ENCODE measurements around the gene KCNQ5.
A peak's percentile ranks its signal among the peaks of the same experiment; 100 is the strongest.
"Not testable (repeated sequence)": the region's sequence is repeated elsewhere in the genome, so short reads cannot be mapped to it uniquely, and the experiment has no call there.

The KCNQ5 gene

GRCh38 chr6:72621291-72622093 lies at the start of gene KCNQ5:
KCNQ5 (plus strand) TSS chr6:72622064.
- FAIRE-seq: peak; percentile 95
- DNase-seq (ENCODE audit: insufficient read length, low spot score): peak; percentile 22

GRCh38 chr6:72579865-72580264 lies 42.0 kb upstream of the KCNQ5 start:
- FAIRE-seq: no peak
- DNase-seq (ENCODE audit: insufficient read length, low spot score): no peak

- DNase-seq (ENCODE audit: insufficient read length, low spot score) (peak; percentile 40), FAIRE-seq (no peak)
Observed at GRCh38 chr6:72580281-72580940, 41.5 kb upstream of the KCNQ5 start.

DNA sequence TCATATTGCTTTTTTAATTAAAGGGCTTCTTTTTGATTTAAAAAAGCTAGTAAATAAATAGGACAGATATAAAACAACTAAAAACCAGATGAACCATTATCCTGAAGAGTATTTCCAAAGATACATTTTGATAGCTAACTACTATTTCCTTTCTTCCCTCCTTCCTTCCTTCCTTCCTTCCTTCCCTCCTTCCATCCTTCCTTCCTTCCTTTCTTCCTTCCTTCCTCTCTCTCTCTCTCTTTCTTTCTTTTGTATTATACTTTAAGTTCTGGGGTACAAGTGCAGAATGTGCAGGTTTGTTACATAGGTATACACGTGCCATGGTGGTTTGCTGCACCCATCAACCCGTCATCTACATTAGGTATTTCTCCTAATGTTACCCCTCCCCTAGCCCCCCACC lies 40.9 kb upstream of the KCNQ5 start:
- FAIRE-seq: not testable (repeated sequence)

DNA sequence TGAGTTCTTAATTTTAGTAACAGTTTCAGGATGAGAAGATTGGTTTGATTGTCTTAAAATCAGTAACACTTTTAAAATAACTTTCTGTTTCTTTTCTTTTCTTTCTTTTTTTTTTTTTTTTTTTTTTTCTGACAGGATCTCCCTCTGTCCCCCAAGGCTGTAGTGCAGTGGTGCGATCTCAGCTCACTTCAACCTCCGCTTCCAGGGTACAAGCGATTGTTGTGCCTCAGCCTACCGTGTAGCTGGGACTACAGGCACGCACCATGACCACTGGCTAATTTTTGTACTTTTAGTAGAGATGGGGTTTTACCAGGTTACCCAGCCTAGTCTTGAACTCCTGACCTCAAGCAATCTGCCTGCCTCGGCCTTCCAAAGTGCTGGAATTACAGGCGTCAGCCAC lies 33.7 kb upstream of the KCNQ5 start:
- no peak for FAIRE-seq

More for the DNA sequence above, 40.9 kb upstream of the KCNQ5 start:
- not testable (repeated sequence) for DNase-seq (ENCODE audit: insufficient read length, low spot score)

DNA sequence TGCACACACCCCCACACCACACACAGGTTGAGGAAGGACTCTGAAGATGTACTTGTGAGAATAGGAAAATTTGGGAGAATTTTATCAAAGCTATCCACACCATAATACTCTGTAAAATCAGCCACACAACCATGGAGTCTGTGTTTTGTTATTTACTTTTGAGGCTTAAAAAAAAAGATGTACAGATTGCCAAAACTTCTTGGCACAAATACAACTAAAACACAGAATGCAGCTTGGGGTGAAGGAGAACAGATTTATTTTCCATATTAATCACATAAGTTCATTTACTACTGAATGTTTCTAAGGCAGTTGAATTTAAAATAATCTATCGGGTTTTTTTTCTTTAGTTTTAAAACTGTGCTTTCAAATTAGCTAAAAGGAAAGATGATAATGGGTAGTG lies 32.8 kb upstream of the KCNQ5 start:
- DNase-seq (ENCODE audit: insufficient read length, low spot score): no peak
- FAIRE-seq: no peak

More for the DNA sequence above, 33.7 kb upstream of the KCNQ5 start:
- DNase-seq (ENCODE audit: insufficient read length, low spot score): no peak

GRCh38 chr6:72595812-72596211 lies 26.1 kb upstream of the KCNQ5 start:
- DNase-seq (ENCODE audit: insufficient read length, low spot score): no peak
- no peak for FAIRE-seq

- FAIRE-seq: no peak
- DNase-seq (ENCODE audit: insufficient read length, low spot score): peak; percentile 22
Observed at GRCh38 chr6:72616406-72617015, 5.4 kb upstream of the KCNQ5 start.

- no peak for FAIRE-seq
- DNase-seq (ENCODE audit: insufficient read length, low spot score): no peak
Observed at GRCh38 chr6:72617721-72618120, 4.1 kb upstream of the KCNQ5 start.

- FAIRE-seq (no peak), DNase-seq (ENCODE audit: insufficient read length, low spot score) (no peak)
Observed at GRCh38 chr6:72619883-72620696, 1.8 kb upstream of the KCNQ5 start.

- FAIRE-seq (no peak), DNase-seq (ENCODE audit: insufficient read length, low spot score) (no peak)
Observed at GRCh38 chr6:72620871-72621290, 983 bp upstream of the KCNQ5 start.

DNA sequence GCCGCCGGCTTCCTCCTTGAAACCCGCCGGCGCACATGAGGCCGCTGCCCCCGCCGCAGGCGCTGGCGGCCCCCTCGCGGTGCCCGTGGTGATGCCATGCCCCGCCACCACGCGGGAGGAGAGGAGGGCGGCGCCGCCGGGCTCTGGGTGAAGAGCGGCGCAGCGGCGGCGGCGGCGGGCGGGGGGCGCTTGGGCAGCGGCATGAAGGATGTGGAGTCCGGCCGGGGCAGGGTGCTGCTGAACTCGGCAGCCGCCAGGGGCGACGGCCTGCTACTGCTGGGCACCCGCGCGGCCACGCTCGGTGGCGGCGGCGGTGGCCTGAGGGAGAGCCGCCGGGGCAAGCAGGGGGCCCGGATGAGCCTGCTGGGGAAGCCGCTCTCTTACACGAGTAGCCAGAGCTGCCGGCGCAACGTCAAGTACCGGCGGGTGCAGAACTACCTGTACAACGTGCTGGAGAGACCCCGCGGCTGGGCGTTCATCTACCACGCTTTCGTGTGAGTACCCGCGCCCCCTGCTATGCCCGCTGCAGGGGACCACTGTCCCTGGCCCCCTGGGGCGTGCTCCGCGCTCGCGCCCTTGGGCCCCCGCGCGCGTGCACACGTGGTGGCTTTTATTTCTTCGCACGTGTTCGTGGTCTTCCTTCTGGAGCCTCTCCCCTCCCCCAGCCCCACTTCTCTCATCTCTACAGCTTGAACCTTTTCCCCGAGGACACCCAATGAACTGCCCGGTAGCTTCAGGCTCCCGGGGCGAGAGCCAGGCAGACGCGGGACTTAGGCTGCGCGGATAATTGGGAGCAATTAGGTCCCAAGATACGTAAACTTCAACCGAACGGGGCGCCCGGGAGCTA lies 453 bp downstream of the KCNQ5 start:
- DNase-seq (ENCODE audit: insufficient read length, low spot score) (peak; percentile 25), FAIRE-seq (peak; percentile 86)

DNA sequence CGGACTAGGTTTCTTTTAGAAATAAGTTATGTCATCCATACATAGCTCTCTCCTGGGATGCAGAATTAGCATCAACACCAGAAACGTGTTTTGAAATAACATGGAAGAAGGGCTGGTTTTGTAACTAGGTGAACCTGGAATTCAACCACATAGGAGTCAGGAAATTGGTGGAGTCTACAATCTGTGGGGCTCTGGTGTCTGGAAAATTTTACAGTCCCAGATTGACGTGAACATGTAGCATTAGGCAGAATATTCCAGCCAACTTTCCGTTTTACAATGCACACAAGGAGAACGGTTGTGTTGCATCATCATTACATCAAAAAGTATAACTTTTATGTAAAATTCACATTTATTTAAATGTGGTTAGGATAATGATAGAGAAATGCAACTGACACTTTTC lies 1.9 kb downstream of the KCNQ5 start:
- DNase-seq (ENCODE audit: insufficient read length, low spot score) (no peak), FAIRE-seq (no peak)

DNA sequence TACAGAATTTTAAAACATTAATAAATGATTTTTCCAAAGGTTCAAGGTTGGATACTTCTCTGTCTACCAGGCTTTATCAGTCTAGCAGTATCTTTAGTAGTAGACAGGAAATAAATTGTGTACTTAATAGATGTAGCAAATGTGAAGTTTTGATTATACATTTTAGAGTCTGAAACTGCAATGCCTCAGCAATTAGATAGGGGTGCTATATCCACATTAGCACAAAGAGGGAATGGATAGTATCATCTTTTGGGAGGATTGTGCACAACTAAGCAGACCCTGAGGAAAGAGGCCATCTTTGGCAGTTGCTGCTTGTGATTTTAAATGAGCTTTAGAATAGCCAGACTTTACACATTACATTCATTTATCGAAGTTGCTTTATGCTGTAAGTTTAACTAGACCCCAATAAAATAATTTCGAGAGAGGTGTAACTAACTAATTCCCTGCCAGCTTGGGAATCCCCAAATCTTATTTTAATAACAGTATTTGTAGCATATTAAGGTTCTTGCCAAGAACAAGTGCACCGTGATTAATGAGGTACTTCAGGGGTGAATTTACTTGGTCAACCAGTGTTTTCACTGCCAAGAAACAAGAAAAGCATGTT lies 2.8 kb downstream of the KCNQ5 start:
- no peak for FAIRE-seq
- DNase-seq (ENCODE audit: insufficient read length, low spot score): peak; percentile 49

DNA sequence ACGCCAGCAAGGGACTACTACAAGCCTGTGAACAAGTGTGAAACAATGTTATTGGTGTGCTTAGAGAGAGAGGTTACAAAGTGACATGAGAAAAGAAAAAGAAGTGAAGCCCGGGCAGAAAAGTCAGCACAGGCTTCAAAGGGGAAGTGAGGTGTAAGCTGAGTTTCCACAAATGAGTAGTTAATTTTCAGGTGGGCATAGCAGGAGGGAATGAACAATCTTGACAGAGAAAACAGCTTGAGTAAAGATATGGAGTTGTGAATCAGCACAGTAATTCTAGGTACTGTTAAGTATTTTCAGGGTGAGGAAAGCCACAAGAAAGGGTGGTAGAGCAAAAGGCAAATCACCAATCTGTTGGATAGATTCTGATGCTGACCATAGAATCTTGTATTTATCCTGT lies 4.3 kb downstream of the KCNQ5 start:
- FAIRE-seq: no peak
- DNase-seq (ENCODE audit: insufficient read length, low spot score): no peak

- DNase-seq (ENCODE audit: insufficient read length, low spot score): no peak
- FAIRE-seq: no peak
Observed at GRCh38 chr6:72627539-72627938, 5.7 kb downstream of the KCNQ5 start.

DNA sequence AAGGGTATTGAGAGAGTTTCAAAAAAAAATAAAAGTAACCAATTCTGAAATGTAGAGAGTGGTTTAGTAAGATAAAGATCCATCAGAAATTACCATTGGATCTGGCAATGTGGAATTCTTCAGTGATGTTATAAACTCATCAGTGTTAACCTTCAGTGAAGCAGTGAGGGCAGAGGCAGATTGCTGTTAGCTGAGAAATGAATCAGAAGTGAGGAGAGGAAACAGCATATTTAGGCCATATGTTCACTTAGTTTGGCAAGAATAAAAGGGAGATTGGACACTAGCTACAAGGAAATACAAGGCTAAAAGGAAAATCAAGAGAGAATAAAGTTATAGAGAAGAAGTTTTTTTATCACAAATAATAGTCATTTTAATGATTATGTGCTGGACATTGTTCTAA lies 9.6 kb downstream of the KCNQ5 start:
- no peak for FAIRE-seq
- DNase-seq (ENCODE audit: insufficient read length, low spot score): no peak

GRCh38 chr6:72635636-72636035 lies 13.8 kb downstream of the KCNQ5 start:
- no peak for DNase-seq (ENCODE audit: insufficient read length, low spot score)
- no peak for FAIRE-seq

DNA sequence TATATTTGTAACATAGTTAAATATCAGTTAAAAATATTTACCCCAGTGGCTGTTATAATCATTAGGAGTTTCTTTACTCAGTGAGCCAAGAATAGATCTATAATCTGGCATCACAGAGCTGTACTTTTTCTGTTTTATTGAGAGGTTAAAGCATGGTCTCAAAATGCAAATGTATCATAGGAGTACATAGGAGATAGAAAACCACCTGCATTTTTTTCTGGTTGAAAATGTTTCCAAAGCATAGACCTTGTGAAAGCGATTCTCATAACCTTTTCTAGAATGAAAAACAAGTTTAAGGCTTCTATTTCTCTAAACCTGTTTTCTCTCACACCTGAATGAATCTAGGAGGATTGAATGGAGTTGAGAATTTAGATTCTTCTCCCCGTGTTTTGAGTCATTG lies 14.4 kb downstream of the KCNQ5 start:
- DNase-seq (ENCODE audit: insufficient read length, low spot score) (no peak), FAIRE-seq (no peak)

- DNase-seq (ENCODE audit: insufficient read length, low spot score) (no peak), FAIRE-seq (no peak)
Observed at GRCh38 chr6:72636786-72637185, 14.9 kb downstream of the KCNQ5 start.
